ENCODE measurements around the gene PGLYRP2. TPM values are rescaled to one million over a fixed set of nuclear protein-coding genes. Genes with fewer than 3 reads are reported as not detected.

The PGLYRP2 gene
- total RNA-seq, 1 experiment from 2014 or later, result not detected

DNA sequence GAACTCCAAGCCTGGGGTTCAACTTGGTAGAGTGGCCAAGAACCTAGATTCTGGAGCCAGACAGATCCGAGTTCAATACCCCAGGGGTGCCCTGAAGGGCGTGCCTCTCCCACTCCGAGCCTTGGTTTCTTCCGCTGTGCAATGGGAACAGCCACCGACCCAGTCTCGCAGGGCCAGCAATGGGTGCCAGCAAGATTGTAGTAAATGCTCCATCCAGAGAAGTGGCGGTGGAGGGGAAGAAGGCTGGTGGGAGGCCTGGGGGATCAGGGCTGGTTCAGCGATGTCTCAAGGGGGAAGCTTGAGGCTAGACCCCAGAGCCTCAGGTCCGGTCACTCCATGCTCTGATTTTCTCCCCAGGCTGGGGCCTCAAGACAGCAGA, 34.1 kb downstream of the PGLYRP2 start:
- intact Hi-C loops (cut with micrococcal nuclease; ENCODE audit: unreplicated experiment), result no loop called here
- CTCF ChIA-PET, result no interaction called here
- peaks cover 2% of the 10 kb centered on the region for H3K36me3 Mint-ChIP-seq (ENCODE audit: insufficient read depth, unreplicated experiment)

DNA sequence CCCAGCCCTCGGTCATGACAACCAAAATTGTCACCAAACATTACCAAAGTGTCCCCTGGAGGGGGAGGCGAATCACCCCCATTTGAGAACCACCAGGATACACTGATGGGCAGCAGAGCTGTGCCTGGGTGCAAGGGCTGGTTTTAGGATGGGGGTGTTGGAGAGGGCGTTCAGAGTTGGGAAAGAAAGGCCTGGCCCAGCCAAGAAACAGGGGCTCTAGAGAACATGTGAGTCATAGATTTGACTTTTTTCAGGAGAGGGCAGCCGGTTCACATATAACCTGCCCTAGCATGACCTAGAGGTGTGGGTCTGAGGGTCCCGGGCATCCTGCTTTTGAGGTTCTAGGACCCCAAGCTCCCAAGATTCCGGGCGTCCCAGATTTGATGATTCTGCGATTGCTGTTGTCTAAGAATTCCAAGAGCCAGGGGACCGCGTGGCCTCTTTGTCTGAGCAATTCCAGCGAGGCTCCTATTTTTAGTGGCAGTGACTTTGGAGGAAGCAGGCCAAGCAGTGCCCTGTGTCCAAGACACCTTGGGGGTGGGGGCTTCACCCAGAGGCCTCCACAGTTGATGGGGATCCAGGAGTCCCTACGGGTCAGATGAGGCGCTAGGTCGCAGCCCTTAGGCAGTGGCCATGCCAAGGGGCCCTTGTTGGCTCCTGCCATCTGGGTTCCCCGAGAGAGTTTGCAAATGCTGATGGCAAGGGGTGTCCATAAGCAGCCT, 34.6 kb downstream of the PGLYRP2 start:
- CTCF ChIA-PET, result no interaction called here
- BruUV-seq (replicated peaks), result no TSS peak
- Mint-ChIP-seq H3K27me3 (ENCODE audit: unreplicated experiment) (peaks cover 26% of the 10 kb centered on the region), H3K4me1 (ENCODE audit: low read depth, unreplicated experiment) (no peaks in the 10 kb centered on the region), H3K27ac (ENCODE audit: unreplicated experiment) (no peak overlapping the region), H3K9me3 (ENCODE audit: low read depth, unreplicated experiment) (no peaks in the 10 kb centered on the region), H3K4me3 (ENCODE audit: low read depth, unreplicated experiment) (no peak overlapping the region), H3K36me3 (ENCODE audit: insufficient read depth, unreplicated experiment) (no peaks in the 10 kb centered on the region)
- no peak for DNase-seq
- TF ChIP-seq, protein P1, sequence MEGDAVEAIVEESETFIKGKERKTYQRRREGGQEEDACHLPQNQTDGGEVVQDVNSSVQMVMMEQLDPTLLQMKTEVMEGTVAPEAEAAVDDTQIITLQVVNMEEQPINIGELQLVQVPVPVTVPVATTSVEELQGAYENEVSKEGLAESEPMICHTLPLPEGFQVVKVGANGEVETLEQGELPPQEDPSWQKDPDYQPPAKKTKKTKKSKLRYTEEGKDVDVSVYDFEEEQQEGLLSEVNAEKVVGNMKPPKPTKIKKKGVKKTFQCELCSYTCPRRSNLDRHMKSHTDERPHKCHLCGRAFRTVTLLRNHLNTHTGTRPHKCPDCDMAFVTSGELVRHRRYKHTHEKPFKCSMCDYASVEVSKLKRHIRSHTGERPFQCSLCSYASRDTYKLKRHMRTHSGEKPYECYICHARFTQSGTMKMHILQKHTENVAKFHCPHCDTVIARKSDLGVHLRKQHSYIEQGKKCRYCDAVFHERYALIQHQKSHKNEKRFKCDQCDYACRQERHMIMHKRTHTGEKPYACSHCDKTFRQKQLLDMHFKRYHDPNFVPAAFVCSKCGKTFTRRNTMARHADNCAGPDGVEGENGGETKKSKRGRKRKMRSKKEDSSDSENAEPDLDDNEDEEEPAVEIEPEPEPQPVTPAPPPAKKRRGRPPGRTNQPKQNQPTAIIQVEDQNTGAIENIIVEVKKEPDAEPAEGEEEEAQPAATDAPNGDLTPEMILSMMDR (IDR thresholded peaks at IDR 0.05; ENCODE audit: unreplicated experiment), result no peak
- intact Hi-C loops (cut with micrococcal nuclease; ENCODE audit: unreplicated experiment), result no loop called here

More for the DNA sequence above, 34.1 kb downstream of the PGLYRP2 start:
- no peak overlapping the region for H3K27ac Mint-ChIP-seq (ENCODE audit: unreplicated experiment)
- H3K4me1 Mint-ChIP-seq (ENCODE audit: low read depth, unreplicated experiment), result peaks cover 1% of the 10 kb centered on the region
- peaks cover 26% of the 10 kb centered on the region for H3K27me3 Mint-ChIP-seq (ENCODE audit: unreplicated experiment)
- BruUV-seq (replicated peaks), result no TSS peak
- no peak overlapping the region for H3K4me3 Mint-ChIP-seq (ENCODE audit: low read depth, unreplicated experiment)
- DNase-seq, result no peak
- TF ChIP-seq, protein P1 (IDR thresholded peaks at IDR 0.05; ENCODE audit: unreplicated experiment), result no peak
- H3K9me3 Mint-ChIP-seq (ENCODE audit: low read depth, unreplicated experiment), result no peaks in the 10 kb centered on the region

DNA sequence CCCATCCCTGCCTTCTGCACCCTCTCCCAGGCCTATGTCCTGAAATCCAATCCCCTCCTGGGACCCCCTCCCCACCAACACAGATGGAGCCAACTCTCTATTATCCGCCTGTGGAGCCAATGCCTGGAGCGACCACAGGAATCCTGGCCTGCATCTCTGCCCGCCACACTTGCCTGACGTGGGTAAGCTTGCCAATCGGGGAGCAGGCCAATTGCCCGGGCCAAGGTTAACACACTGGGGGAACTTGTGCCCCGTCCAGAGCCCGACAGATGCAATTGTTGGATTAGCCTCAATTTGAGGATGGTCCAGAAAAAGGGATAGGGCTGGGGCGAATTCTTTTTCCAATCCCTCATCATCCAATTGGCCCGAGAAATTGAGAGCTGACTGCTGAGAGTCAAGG, 35.5 kb downstream of the PGLYRP2 start:
- Mint-ChIP-seq H3K36me3 (ENCODE audit: insufficient read depth, unreplicated experiment) (no peaks in the 10 kb centered on the region), H3K4me1 (ENCODE audit: low read depth, unreplicated experiment) (no peaks in the 10 kb centered on the region), H3K27me3 (ENCODE audit: unreplicated experiment) (peaks cover 22% of the 10 kb centered on the region), H3K27ac (ENCODE audit: unreplicated experiment) (no peak overlapping the region), H3K4me3 (ENCODE audit: low read depth, unreplicated experiment) (no peak overlapping the region), H3K9me3 (ENCODE audit: low read depth, unreplicated experiment) (no peaks in the 10 kb centered on the region)
- CTCF ChIA-PET, result no interaction called here
- no peak for DNase-seq
- BruUV-seq (replicated peaks), result no TSS peak
- intact Hi-C loops (cut with micrococcal nuclease; ENCODE audit: unreplicated experiment), result no loop called here
- TF ChIP-seq, protein P1 (IDR thresholded peaks at IDR 0.05; ENCODE audit: unreplicated experiment), result no peak

DNA sequence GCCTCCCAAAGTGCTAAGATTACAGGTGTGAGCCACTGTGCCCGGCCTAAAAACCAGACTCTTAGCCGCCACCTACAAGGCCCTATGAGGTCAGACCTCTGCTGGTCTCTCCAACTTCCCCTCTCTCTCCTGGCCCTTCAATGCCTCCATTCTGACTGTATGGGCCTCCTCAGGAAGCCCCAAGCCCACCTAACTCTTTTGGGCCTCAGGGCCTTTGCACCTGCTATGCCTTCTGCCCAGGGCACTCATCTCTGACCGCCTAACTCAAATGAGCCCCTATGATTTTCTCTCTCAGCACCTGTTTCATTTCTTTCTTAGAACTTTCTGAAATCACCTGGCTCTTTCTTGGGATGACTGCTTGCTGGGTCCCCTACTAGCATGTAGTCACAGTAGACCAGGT, 36.0 kb downstream of the PGLYRP2 start:
- Mint-ChIP-seq H3K27me3 (ENCODE audit: unreplicated experiment) (peaks cover 17% of the 10 kb centered on the region), H3K4me1 (ENCODE audit: low read depth, unreplicated experiment) (no peaks in the 10 kb centered on the region), H3K9me3 (ENCODE audit: low read depth, unreplicated experiment) (no peaks in the 10 kb centered on the region), H3K36me3 (ENCODE audit: insufficient read depth, unreplicated experiment) (no peaks in the 10 kb centered on the region), H3K27ac (ENCODE audit: unreplicated experiment) (no peak overlapping the region), H3K4me3 (ENCODE audit: low read depth, unreplicated experiment) (no peak overlapping the region)
- BruUV-seq (replicated peaks), result no TSS peak
- no peak for DNase-seq
- TF ChIP-seq, protein P1 (IDR thresholded peaks at IDR 0.05; ENCODE audit: unreplicated experiment), result no peak
- intact Hi-C loops (cut with micrococcal nuclease; ENCODE audit: unreplicated experiment), result no loop called here
- CTCF ChIA-PET, result no interaction called here
